Stimulated activated CD8-positive, alpha-beta memory T cell treated with anti-CD3 and anti-CD28 coated beads, Interleukin-15, amount 100 ng/mL, for 48 hours (primary cell): ENCODE data around the gene SGPP2.

Experiments
- DNase-seq, 2 donors: peaks; one replicate each; pipeline ENCODE4 v3.0.0-alpha.2; 2020; ENCODE audit warnings: low read depth in 2 of 2

SGPP2 gene

DNA sequence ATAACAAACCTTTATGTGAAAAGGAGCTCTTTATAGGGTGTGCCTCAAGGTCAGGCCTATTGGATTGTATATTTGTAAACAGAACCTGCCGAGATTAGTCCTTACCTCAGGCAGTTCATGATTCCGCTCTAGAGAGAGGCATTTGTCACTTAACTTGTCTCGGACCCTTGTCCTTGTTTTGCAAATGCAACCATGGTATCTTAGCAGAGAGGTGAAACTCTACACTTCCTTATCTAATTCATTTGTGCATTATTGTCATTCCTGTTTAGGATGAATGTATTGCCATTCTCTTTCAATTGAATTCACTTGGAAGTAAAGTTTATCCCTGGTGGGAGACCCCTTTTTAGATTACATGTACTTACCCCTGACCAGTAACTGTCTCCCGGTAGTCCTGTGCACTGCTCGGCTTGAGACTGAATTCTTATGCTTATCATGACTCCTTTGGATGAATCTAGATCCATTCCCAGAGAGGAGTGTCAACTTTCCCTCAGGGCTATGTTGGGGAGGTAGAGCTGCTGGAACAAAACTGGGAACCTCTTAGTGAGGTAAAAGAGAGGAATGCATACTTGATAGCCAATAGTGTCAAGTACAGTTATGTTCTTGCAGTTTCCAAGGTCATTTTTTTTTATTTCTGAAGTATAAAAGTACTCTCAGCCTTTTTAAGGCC lies 46.6 kb downstream of the SGPP2 start:
- DNase-seq = no peak

GRCh38 chr2:222477962-222478608 lies 53.7 kb downstream of the SGPP2 start:
- DNase-seq = no peak

- no peak for DNase-seq
These were observed 55.5 kb downstream of the SGPP2 start for GRCh38 chr2:222479859-222480258.

- no peak for DNase-seq
These were observed 56.2 kb downstream of the SGPP2 start for GRCh38 chr2:222480497-222480896.

DNA sequence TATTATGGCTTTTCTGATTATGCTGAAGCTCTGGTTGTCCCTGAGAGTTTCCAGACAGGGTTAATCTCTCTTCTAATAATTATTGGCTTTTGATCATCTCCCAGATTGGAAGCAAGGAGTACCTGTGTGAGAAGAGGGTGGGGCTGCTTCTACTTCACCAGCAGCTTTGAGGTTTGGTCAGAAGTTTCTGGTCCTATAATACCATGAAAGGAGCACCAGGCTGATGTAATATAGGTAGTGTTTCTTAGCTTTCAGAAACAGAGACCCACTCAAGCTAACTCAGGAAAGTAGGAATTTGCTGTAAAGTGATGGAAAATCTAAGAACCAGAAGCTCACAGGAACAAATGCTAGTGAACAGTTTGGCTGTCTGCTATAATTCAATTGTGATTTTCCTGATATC lies 57.6 kb downstream of the SGPP2 start:
- DNase-seq = no peak

DNA sequence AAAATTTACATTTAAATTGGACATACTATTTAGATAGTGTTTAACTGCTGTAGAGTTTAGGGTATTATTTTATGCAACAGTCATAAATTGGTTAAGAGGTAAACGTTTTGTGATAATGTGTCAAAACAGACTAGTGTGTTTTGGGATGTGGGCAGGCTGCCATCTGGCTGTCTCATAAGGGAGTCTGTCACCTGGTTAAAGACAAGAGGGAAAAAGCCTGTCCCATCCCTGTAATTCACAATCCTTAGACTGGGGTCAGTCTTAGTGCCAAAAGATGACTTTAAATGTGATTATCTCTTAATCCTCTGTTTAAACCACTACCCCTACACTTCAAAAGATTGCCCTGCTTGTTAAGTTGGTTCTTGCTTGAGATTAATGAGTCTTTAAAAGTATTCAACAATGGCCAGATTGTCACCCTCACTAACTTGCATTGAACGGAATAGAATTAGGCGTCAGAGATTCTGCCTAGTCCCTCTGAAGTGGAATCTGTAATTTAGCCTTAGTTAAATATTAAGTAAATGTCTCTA lies 59.2 kb downstream of the SGPP2 start:
- DNase-seq = no peak

DNA sequence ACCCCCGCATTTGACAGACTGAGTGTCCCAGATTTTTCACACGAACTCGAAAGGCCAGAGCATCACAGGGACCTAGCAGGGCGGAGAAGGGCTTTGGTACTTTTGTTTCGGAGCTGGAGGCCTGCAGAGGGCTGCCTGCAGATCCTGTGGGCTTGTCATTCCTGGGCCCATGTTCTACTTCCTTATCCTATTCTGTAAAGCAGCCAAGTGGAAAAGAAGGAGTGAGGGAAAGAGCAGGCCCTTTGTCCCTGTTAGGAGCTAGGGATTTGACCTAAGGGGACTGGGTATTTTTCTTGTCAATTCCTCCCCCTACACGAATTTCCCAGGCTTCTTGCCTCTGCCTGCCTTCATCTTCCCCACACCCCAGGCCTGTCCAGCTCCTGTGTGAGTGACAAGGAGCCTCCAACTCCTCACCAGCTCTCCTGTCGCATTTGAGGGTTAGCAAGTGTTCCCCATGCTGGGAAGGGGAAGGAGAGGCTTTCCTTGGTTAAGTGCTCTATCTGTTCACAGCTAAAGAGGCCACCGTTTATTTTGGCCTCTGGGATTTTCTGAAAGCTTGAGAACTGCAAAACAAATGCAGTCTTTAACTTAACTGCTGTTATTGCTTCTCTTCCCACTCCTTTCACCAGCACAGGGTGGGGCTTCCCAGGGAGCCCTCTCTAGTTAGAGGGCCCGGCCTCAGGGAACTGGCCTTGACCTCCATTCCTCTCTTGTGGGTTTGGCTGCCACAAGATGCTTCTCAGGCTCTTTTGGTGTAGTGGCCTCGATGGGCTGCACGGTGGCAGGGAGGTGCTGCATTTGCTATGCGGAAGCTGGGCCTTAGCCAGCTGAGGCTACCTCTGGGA lies 61.2 kb downstream of the SGPP2 start:
- DNase-seq = no peak

DNA sequence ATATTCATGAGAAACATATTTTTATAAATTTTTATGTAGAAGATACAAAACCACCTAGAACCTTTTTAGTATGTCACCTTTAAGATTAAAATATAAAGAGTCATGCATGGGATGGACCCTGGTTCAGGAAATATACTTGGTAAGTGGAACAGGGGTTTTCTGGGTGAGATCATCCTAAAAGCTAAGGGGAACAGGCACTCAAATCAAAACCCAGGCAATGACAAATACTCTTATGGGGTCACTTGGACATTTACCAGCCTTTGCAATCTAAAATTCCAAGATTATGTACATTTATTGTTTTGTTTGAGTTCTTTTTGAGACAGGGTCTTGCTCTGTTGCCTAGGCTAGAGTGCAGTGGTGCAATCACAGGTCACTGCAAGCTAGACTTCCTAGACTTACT lies 65.8 kb downstream of the SGPP2 start:
- no peak for DNase-seq

DNA sequence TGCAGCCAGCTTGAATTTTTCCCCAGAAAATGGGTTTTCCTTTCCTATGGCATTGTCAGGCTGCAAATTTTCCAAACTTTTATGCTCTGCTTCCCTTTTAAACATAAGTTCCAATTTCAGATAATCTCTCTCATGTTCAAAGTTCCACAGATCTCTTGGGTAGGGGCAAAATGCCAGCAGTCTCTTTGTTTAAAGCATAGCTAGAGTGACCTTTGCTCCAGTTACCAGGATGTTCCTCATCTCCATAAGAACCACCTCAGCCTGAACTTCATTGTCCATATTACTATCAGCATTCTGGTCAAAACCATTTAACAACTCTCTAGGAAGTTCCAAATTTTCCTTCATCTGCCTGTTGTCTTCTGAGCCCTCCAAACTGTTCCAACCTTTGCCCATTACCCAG lies 68.3 kb downstream of the SGPP2 start:
- no peak for DNase-seq

GRCh38 chr2:222494104-222494739 lies 69.9 kb downstream of the SGPP2 start:
- DNase-seq = no peak

GRCh38 chr2:222495388-222495787 lies 71.0 kb downstream of the SGPP2 start:
- no peak for DNase-seq

- no peak for DNase-seq
These were observed 74.9 kb downstream of the SGPP2 start for GRCh38 chr2:222499226-222499625.

DNA sequence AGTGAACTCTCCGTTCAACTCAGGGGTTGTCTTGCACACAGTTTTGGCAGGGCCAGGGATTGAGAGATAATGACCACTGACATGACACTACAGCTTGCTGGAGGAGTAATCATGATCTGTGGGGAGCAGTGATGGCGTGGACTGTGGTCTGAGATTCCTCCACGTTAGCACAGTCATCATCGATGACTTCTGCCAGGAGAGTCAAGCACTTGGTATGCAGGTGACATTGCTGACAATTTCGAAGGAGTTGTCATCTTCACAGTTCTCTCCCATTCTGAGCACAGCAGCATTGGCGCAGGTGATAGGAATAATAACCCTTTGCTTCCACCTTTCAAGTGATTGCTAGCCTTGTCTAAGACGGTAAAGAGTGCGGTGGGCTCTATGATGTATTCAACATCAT lies 79.8 kb downstream of the SGPP2 start:
- no peak for DNase-seq

- no peak for DNase-seq
These were observed 80.4 kb downstream of the SGPP2 start for GRCh38 chr2:222504719-222505118.

GRCh38 chr2:222506230-222506935 lies 82.0 kb downstream of the SGPP2 start:
- DNase-seq = no peak

DNA sequence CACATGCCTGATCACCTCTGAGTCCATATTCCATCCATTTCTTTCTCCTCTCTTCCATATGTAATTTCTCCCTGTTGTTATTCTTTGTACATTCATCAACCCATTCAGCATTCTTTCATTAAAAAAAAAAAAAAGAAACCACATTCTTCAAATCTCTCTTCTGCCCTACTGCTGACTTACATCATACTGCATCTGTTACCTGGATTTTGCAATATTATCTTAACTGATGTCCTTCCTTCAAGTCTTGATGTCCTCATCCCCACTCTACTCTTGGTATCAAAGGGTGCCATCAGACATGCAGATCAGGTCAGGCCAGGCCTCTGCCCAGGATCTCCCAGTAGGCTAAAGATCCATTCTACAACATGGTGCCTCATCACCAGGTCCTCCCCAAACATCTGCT lies 90.6 kb downstream of the SGPP2 start:
- no peak for DNase-seq

- no peak for DNase-seq
These were observed 94.4 kb downstream of the SGPP2 start for GRCh38 chr2:222518570-222519381.

GRCh38 chr2:222521099-222521498 lies 96.8 kb downstream of the SGPP2 start:
- no peak for DNase-seq

GRCh38 chr2:222522082-222522481 lies 97.7 kb downstream of the SGPP2 start:
- DNase-seq = no peak

DNA sequence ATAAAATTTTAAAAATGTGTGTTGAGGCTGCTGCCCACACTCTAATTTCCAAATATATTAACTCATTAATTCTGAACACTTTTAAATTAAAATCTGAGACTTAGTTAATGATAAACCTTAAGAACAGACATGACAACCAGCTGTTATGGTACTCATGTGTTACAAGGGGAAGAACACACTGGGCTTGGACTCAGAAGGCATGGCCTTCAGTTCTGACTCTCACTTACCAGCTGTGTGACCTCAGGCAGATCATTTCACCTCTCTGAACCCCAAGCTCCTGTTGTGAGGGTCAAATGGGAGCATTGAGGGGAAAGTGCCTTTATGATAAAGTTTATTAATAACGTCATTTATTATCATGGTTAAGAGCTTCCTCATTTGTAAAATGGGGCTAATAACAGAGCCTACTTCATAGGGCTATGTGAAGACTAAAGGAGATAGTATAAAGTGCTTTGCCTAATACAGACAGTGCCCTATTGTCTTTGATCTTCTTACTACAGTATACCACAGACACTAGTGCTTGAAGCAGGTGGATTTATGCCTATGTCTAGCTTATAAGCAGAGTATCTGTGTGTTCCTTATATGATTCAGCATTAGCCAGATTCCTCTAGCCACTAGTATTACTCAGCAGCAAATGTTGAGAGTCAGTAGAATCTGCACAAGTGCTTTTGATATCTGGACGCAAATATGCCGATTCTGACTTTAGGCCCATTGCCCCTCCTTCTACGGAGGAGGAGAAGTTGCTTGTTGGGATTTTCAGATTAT lies 99.6 kb downstream of the SGPP2 start:
- no peak for DNase-seq
